ENCODE results near the gene NADK. TPM values are rescaled to one million over a fixed set of nuclear protein-coding genes. Genes with fewer than 3 reads are reported as not detected.

NADK gene
- total RNA-seq, 1 experiment from 2014 or later: 101 TPM

DNA sequence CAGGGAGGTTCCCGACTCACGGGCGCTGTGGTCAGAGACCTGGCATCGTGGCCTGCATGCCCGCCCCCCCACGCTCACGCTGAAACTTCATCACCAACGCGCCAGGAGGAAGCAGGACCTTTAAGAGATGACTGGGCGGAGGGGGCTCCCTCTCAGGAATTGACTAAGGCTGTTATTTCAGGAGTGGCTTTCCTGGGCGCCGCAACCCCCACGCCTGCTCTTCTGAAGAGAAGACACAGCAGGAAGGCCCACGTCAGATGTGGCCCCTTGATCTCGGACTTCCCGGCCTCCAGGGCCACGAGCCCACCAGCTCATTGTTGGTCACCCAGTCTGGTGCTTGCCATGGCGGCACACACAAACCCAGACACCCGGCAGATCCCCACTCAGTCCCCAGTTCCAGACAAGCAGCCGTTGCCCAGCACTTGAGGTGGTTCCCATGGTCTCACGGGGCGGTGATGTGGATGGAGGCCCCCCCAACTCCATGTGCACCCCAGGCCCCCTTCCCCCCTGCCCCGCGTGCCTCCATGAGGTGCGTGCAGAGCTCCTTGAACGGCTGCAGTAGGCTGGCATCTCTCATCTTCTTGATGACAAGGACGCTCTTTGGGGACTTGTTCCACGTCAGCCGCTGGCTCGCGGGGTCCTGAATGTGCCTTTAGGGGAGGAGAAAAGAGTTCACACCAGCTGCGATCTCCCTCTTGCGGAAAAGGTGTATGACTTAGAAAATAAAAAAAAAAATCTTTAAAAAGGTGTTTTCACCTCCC lies 21.4 kb downstream of the NADK start:
- ChIA-PET CTCF (no interaction called here), POLR2A (no interaction called here)
- TF ChIP-seq SIN3A (IDR thresholded peaks at IDR 0.05; ENCODE audit: borderline replicate concordance, insufficient read depth, low read depth, low read length) (no peak), TCF7L2 (IDR thresholded peaks at IDR 0.05; ENCODE audit: low read depth, low read length) (no peak), POLR2AphosphoS5 (IDR thresholded peaks at IDR 0.05; ENCODE audit: low read depth, low read length) (no peak)
- TF ChIP-seq, protein P1, sequence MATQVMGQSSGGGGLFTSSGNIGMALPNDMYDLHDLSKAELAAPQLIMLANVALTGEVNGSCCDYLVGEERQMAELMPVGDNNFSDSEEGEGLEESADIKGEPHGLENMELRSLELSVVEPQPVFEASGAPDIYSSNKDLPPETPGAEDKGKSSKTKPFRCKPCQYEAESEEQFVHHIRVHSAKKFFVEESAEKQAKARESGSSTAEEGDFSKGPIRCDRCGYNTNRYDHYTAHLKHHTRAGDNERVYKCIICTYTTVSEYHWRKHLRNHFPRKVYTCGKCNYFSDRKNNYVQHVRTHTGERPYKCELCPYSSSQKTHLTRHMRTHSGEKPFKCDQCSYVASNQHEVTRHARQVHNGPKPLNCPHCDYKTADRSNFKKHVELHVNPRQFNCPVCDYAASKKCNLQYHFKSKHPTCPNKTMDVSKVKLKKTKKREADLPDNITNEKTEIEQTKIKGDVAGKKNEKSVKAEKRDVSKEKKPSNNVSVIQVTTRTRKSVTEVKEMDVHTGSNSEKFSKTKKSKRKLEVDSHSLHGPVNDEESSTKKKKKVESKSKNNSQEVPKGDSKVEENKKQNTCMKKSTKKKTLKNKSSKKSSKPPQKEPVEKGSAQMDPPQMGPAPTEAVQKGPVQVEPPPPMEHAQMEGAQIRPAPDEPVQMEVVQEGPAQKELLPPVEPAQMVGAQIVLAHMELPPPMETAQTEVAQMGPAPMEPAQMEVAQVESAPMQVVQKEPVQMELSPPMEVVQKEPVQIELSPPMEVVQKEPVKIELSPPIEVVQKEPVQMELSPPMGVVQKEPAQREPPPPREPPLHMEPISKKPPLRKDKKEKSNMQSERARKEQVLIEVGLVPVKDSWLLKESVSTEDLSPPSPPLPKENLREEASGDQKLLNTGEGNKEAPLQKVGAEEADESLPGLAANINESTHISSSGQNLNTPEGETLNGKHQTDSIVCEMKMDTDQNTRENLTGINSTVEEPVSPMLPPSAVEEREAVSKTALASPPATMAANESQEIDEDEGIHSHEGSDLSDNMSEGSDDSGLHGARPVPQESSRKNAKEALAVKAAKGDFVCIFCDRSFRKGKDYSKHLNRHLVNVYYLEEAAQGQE (IDR thresholded peaks at IDR 0.05; ENCODE audit: insufficient read depth in 1 of 2, low read depth in 2 of 2, low read length in 1 of 2): no peak
- Histone ChIP-seq H3K27ac (ENCODE audit: low read length) (no peak overlapping the region), H3K4me1 (ENCODE audit: control insufficient read depth, insufficient read depth, low read length) (no peaks in the 10 kb centered on the region), H3K4me3 (ENCODE audit: low read depth in 2 of 2, low read length in 2 of 2) (no peak overlapping the region), H3K27me3 (ENCODE audit: control insufficient read depth, insufficient read depth, low read length) (no peaks in the 10 kb centered on the region), H3K36me3 (ENCODE audit: control insufficient read depth, insufficient read depth, low read length) (peaks cover 2% of the 10 kb centered on the region; the same call in 1 of the 2 replicates), H3K9me3 (ENCODE audit: control insufficient read depth, insufficient read depth, low read depth, low read length) (no peaks in the 10 kb centered on the region)
- intact Hi-C loops (cut with micrococcal nuclease; ENCODE audit: unreplicated experiment) (no loop called here), in situ Hi-C loops (cut with HindIII; ENCODE audit: low pct_unique_long_range_greater_than_20kb, low sequenced_read_pairs) (no loop called here)
- DNase-seq (ENCODE audit: low read depth, low spot score) (no peak), ATAC-seq (no peak)
- BruUV-seq (replicated peaks): no TSS peak

DNA sequence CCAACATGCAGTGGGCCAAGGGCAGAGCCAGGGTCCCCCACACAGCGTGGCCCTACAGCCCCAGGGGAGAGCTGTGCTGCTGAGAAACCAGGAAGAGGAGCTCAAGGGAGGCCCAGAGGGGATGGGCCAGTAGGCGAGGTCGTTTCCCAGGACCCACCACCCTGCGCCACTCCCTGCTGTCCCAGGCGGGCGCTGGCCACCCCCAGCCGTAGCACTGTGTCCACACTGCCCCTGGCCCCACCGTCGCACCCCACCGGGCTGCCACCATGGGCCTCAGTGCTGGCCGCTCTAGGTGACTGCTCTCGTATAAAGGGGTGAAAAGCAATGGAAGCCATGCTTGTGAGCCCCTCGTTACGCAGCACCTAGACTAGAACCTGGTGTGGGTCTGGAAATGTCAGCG lies 22.4 kb downstream of the NADK start:
- no TSS peak for BruUV-seq (replicated peaks)
- ATAC-seq: no peak
- no peaks in the 10 kb centered on the region for H3K36me3 ChIP-seq (ENCODE audit: control insufficient read depth, insufficient read depth, low read length)
- H3K27me3 ChIP-seq (ENCODE audit: control insufficient read depth, insufficient read depth, low read length): no peaks in the 10 kb centered on the region
- in situ Hi-C loops (cut with HindIII; ENCODE audit: low pct_unique_long_range_greater_than_20kb, low sequenced_read_pairs): no loop called here
- no peaks in the 10 kb centered on the region for H3K4me1 ChIP-seq (ENCODE audit: control insufficient read depth, insufficient read depth, low read length)
- no peak overlapping the region for H3K27ac ChIP-seq (ENCODE audit: low read length)
- intact Hi-C loops (cut with micrococcal nuclease; ENCODE audit: unreplicated experiment): no loop called here
- no peaks in the 10 kb centered on the region for H3K9me3 ChIP-seq (ENCODE audit: control insufficient read depth, insufficient read depth, low read depth, low read length)
- no peak for TF ChIP-seq SIN3A (IDR thresholded peaks at IDR 0.05; ENCODE audit: borderline replicate concordance, insufficient read depth, low read depth, low read length)
- TF ChIP-seq POLR2AphosphoS5 (IDR thresholded peaks at IDR 0.05; ENCODE audit: low read depth, low read length): no peak
- TF ChIP-seq, protein P2, sequence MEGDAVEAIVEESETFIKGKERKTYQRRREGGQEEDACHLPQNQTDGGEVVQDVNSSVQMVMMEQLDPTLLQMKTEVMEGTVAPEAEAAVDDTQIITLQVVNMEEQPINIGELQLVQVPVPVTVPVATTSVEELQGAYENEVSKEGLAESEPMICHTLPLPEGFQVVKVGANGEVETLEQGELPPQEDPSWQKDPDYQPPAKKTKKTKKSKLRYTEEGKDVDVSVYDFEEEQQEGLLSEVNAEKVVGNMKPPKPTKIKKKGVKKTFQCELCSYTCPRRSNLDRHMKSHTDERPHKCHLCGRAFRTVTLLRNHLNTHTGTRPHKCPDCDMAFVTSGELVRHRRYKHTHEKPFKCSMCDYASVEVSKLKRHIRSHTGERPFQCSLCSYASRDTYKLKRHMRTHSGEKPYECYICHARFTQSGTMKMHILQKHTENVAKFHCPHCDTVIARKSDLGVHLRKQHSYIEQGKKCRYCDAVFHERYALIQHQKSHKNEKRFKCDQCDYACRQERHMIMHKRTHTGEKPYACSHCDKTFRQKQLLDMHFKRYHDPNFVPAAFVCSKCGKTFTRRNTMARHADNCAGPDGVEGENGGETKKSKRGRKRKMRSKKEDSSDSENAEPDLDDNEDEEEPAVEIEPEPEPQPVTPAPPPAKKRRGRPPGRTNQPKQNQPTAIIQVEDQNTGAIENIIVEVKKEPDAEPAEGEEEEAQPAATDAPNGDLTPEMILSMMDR (IDR thresholded peaks at IDR 0.05): no peak
- TF ChIP-seq, protein P1 (IDR thresholded peaks at IDR 0.05; ENCODE audit: insufficient read depth in 1 of 2, low read depth in 2 of 2, low read length in 1 of 2): no peak
- no peak for TF ChIP-seq TCF7L2 (IDR thresholded peaks at IDR 0.05; ENCODE audit: low read depth, low read length)
- POLR2A ChIA-PET: no interaction called here
- H3K4me3 ChIP-seq (ENCODE audit: low read depth in 2 of 2, low read length in 2 of 2): no peak overlapping the region
- DNase-seq (ENCODE audit: low read depth, low spot score): no peak
- CTCF ChIA-PET: no interaction called here

Measured in Panc1 (cell line).